ENCODE results near the gene PPM1B.

The PPM1B gene

DNA sequence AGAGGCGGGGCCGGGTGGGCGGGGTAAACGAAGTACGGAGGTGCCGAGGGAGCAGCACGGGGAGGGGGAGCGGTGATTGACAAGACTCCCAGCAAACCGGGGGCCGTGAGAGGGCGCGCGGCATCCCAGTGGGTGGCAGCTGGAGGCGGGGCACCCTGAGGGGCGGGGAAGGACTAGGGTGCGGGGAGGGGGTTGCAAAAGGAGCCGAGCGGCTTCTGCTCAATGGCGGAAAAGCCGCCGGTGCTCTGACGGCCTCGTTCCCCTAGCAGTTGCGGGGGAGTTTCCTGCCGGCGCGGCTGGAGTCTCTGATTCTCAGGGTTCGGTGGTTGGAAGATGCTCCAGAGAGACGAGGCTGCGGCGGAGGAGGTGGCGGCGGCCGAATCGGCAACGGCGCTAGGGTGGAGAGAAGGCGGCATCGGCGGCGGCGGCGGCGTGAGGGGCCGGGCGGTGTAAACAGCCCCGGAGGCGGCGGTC lies at the start of gene PPM1B:
TSS of gene PPM1B (plus strand) at position 195 of the 474 bp plus-strand sequence. CDS start 32,325 bp downstream, outside the sequence.
- FAIRE-seq (no peak), DNase-seq (ENCODE audit: insufficient read length, low spot score) (peak; percentile 71)
- TF ChIP-seq, protein P1, sequence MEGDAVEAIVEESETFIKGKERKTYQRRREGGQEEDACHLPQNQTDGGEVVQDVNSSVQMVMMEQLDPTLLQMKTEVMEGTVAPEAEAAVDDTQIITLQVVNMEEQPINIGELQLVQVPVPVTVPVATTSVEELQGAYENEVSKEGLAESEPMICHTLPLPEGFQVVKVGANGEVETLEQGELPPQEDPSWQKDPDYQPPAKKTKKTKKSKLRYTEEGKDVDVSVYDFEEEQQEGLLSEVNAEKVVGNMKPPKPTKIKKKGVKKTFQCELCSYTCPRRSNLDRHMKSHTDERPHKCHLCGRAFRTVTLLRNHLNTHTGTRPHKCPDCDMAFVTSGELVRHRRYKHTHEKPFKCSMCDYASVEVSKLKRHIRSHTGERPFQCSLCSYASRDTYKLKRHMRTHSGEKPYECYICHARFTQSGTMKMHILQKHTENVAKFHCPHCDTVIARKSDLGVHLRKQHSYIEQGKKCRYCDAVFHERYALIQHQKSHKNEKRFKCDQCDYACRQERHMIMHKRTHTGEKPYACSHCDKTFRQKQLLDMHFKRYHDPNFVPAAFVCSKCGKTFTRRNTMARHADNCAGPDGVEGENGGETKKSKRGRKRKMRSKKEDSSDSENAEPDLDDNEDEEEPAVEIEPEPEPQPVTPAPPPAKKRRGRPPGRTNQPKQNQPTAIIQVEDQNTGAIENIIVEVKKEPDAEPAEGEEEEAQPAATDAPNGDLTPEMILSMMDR (IDR thresholded peaks at IDR 0.05; ENCODE audit: insufficient read depth, missing control alignments) = no peak

DNA sequence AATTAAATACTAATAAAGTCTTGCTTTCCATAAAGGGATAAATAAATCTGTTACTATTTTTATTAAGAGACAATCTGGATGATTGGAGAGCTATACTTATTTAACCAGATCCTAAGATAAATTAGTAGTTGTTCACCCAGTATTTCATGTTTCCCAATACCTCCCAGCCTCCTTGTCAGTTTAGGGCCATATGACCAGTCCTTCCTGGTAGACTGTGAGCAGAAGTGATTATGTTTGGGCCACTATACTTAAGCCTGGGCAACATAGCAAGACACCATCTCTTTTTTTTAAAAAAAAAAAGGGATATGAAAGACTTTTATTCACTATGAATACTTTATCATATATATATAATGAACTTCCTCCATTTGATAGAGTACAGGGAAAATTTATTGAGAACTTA lies 48.8 kb upstream of the PPM1B start:
- FAIRE-seq (no peak), DNase-seq (ENCODE audit: insufficient read length, low spot score) (no peak)
- TF ChIP-seq, protein P1 (IDR thresholded peaks at IDR 0.05; ENCODE audit: insufficient read depth, missing control alignments) = no peak

DNA sequence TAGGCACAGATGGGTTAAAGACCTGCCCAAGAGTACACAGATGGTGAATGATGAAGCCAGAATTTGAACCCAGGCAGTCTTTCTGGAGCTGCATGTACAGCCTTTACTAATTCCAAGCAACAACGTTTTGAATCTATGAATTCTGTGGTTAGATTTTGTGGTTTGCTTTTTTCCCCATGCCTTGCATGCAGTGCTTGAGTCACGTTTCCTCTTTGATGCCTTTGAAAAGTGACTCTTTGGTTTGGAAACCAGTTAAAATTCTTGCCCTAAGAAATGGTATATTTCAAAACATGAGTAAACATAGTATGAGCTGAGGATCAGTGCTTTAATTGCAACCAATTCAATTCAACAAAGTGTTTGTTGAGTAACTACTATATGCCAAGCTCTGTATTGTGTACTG lies 48.2 kb upstream of the PPM1B start:
- FAIRE-seq (no peak), DNase-seq (ENCODE audit: insufficient read length, low spot score) (no peak)
- TF ChIP-seq, protein P1 (IDR thresholded peaks at IDR 0.05; ENCODE audit: insufficient read depth, missing control alignments) = no peak

DNA sequence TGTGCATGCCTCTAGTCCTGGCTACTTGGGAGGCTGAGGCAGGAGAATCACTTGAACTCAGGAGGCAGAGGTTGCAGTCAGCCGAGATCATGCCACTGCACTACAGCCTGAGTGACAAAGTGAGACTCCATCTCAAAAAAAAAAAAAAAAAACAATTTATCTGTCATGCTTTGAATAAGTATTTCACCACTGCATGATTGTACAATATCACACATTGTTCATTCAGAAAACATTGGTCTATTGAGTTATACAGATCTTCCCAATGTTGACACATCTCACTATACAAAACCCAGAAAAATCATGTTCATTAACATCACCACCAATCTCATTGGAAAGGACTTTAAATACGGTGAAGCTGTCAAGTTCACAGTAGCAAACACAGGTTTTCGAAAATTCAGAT lies 46.8 kb upstream of the PPM1B start:
- FAIRE-seq (no peak), DNase-seq (ENCODE audit: insufficient read length, low spot score) (no peak)
- TF ChIP-seq, protein P1 (IDR thresholded peaks at IDR 0.05; ENCODE audit: insufficient read depth, missing control alignments) = no peak

DNA sequence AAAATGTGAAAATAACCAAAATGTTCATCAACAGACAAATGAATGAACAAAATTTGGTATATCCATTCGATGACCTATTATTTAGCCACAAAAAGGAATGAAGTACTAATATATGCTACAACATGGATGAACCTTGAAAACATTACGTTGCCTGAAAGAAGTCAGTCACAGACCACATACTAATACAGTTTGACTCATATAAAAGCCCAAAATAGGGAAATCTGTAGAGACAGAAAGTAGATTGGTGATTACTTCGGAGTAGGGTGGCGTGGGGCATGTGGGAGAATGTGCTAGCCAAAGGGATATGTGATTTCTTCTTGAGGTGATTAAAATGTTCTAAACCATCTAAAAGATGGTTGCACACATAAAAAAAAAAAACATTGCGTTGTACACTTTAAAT lies 44.2 kb upstream of the PPM1B start:
- DNase-seq (ENCODE audit: insufficient read length, low spot score) = no peak
- FAIRE-seq = no peak
- TF ChIP-seq, protein P1 (IDR thresholded peaks at IDR 0.05; ENCODE audit: insufficient read depth, missing control alignments) = no peak

DNA sequence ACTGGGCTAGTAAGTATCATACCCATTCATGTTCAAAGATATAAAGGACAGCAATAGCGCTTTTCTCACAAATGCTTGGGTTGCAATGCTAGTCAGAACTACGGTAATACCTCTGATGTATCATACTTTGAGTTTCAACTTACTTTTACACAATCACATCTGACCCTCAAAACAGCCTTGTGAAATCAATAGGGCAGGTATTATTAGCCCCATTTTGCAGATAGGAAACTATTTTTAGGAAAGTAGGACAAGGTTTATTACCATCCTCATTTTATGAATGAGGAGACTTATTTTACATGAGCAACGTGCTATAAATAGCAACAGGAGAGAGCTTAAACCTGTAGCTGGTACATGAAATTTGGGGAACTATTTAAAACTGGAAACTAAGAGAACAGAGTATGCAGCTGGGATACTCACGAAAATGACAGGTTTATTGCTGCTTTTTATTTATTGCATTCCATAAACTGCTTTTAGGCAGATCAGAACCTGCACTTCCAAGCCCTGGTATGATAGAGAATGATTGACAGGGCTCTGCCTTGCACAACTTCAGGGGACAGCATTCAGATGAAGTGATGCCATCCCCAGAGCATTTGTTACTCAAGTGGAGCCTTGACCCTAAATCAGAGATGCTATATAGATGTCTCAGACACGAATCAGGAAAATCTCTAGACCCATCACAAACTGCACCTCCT lies 42.4 kb upstream of the PPM1B start:
- DNase-seq (ENCODE audit: insufficient read length, low spot score) = no peak
- FAIRE-seq = no peak
- TF ChIP-seq, protein P1 (IDR thresholded peaks at IDR 0.05; ENCODE audit: insufficient read depth, missing control alignments) = no peak

DNA sequence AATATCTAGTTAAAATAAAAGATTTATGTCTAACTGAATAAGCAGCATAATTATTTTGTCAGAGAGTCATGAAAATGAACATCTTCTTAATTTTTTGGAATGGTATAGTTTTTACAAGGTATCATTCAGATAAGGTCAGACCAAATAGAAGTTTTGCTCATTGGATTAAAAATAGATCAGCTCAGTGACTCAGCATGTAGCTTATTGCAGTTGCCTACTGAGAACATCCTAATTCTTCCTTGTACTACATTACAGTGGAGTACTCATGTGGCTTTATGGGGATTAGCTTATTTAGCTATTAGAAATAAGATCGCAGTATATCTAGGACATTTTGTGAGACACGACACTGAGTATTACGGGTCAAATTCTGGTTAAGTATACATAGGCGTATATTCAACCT lies 38.2 kb upstream of the PPM1B start:
- DNase-seq (ENCODE audit: insufficient read length, low spot score) = no peak
- TF ChIP-seq, protein P1 (IDR thresholded peaks at IDR 0.05; ENCODE audit: insufficient read depth, missing control alignments) = no peak
- FAIRE-seq = peak; percentile 94
